ENCODE data around the gene FRMD8.
"Not testable (repeated sequence)": the region's sequence is repeated elsewhere in the genome, so short reads cannot be mapped to it uniquely, and the experiment has no call there.

The FRMD8 gene

DNA sequence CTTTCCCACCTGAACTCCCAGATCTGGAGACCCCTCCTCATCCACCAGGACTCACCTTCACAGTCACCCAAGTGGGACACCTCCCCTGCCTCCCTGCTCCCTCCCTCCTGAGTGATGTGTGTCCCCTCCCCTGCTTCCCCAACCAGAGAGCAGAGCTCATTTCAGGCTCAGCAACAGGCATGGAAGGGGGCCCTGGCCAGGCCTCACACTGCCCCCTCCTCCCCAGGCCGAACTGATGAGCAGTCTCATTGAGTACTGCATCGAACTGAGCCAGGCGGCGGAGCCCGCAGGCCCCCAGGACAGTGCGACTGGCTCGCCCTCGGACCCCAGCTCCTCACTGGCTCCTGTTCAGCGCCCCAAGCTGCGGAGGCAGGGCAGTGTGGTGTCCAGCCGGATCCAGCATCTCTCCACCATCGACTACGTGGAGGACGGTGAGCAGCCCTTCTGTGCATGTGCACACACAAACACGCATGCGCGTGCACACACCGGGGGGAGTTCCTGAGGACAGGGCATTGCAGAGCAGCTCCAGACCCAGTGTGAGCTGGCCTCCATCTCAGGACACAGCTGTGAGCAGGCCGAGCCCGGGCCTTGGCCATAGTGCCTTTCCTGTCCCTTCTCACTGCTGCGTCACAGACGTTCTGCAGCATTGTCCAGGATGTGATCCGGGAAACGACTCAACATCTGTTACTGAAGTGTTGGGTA, 18.4 kb downstream of the FRMD8 start:
- H3K4me3 ChIP-seq: no peak overlapping the region
- peak overlapping the region in 7 of 21 experiments; percentile 29 to 73 (median 58) for H3K27ac ChIP-seq

- H3K27ac ChIP-seq: peak overlapping the region in 2 of 21 experiments; percentile 21 to 27
- H3K4me3 ChIP-seq: no peak overlapping the region
These were observed 24.7 kb downstream of the FRMD8 start for GRCh38 chr11:65410936-65411680.

- H3K27ac ChIP-seq: peak overlapping the region in 2 of 21 experiments; percentile 21 to 64
- no peak overlapping the region for H3K4me3 ChIP-seq
These were observed 25.2 kb downstream of the FRMD8 start for GRCh38 chr11:65411681-65412070.

GRCh38 chr11:65412271-65413076, 26.0 kb downstream of the FRMD8 start:
- H3K4me3 ChIP-seq: no peak overlapping the region
- H3K27ac ChIP-seq: peak overlapping the region in 7 of 21 experiments; percentile 30 to 64 (median 49)

DNA sequence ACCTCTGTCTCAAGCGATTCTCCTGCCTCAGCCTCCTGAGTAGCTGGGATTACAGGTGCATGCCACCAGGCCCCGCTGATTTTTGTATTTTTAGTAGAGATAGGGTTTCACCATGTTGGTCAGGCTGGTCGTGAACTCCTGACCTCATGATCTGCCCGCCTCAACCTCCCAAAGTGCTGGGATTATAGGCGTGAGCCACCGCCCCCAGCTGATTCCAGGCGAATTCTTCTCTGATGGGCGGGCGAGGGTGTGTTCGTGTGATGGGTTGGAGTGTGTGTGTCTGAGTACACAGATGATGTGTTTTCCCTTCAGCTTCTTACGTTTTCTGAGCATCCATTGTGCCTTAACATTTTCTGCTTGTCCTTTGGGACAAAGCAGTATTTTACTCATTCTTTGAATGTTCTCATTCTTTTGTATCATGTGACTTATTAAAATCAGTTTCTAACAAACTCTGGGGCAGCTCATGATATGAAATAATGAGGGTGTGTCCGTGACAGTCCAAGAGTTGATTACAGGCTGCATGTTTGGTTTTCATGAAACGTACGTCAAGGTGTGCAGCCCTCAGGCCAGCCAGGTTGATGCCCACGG, 26.7 kb downstream of the FRMD8 start:
- not testable (repeated sequence) for H3K4me3 ChIP-seq
- peak overlapping the region in 6 of 21 experiments; percentile 40 to 63 (median 50) for H3K27ac ChIP-seq

DNA sequence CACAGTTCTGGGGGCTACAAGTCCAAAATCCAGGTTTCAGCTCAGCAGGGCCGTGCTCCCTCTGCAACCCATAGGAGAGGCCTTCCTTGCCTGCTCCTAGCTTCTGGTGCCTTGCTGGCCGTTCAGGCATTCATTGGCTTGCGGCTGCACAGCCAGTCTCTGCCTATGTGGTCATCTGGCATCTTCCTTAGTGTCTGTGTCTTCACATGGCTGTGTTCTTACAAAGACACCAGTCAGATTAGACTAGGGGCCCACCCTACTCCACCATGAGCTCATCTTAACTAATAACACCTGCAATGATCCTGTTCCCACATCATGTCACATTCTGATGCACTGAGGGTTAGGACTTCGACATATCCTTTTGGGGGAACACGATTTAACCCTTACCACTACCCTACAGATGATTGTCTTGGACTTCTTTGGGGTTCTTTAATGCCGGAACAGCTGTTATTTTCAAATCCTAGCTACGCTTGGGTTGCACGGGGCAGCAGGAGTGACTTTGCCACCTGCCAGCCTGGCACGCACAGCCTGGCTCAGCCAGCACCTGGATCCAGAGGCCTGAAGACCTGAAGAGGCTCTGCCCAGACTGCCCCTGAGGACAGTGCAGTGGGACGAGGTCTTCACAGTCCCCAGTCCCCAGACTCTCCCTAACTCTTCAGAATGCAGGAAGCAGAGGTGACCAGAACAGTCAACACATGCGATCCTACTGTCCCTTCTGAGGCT, 28.5 kb downstream of the FRMD8 start:
- H3K4me3 ChIP-seq: no peak overlapping the region
- peak overlapping the region in 3 of 21 experiments; percentile 33 to 100 (median 99) for H3K27ac ChIP-seq

DNA sequence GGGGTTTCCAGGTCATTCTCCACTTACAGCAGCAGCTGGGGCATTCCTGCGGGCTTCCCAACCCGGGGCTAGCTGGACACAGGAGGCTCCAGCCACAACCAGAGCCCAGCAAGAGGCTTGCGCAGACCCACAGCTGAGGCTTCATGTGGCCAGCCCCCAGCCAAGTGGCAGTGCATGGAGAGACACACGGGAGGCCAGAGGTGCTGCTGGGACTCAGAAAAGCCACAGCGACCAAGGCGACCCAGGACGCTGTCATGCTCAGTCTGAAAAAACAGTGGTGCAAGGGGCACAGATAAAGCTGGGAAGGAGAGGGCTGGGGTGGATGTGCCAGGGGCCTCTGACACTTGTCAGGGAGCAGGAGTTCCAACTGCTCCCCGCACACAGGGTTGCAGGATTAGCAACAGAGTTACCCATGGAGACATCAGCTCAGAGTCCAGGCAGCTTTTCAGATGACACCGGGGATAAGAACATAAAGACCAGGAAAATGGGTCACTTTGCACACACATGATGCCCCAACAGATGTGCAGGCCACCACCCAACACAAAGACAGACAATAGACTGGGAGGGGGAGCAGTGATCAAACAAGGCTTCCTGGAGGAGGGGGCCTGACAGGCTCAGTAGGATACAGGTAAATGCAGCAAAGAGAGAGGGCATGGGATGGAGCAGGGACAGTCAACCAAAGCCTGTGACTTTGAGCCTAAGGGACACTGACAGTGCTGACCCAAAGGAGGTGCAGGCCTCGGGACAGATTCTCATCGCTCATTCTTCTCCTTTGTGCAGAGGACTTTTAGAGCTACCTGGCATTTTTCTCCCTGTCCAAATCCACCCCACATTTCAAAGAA, 29.3 kb downstream of the FRMD8 start:
- Histone ChIP-seq H3K4me3 (peak overlapping the region; percentile 18 to 76 (median 29)), H3K27ac (peak overlapping the region in 19 of 21 experiments; percentile 27 to 100 (median 100))

DNA sequence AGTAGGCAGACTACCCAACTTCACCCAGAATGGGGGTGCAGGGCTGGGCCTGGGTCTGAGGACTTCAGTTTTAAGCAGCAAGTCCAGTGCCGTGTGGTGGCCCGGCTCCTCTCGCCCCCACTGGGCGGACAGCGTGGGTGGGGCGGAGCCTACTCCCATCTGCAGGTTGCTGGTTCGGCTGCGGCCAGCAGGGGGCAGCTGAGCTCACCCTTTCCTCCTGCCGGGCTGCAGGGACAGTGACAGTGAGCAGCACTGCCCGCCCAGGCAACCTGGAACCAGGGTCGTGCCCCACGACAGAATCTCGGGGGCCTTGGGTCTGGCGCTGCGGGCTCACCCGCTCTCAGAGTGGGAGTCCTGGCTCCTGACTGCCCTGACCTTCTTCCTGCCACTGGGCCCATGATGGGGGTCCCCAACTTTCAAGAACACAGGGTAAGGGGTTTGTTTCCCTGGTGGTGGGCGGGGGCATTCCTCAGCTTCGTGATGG, 29.9 kb downstream of the FRMD8 start:
- H3K4me3 ChIP-seq: peak overlapping the region; percentile 18 to 76 (median 29)
- peak overlapping the region in 20 of 21 experiments; percentile 99 to 100 (median 100) for H3K27ac ChIP-seq

DNA sequence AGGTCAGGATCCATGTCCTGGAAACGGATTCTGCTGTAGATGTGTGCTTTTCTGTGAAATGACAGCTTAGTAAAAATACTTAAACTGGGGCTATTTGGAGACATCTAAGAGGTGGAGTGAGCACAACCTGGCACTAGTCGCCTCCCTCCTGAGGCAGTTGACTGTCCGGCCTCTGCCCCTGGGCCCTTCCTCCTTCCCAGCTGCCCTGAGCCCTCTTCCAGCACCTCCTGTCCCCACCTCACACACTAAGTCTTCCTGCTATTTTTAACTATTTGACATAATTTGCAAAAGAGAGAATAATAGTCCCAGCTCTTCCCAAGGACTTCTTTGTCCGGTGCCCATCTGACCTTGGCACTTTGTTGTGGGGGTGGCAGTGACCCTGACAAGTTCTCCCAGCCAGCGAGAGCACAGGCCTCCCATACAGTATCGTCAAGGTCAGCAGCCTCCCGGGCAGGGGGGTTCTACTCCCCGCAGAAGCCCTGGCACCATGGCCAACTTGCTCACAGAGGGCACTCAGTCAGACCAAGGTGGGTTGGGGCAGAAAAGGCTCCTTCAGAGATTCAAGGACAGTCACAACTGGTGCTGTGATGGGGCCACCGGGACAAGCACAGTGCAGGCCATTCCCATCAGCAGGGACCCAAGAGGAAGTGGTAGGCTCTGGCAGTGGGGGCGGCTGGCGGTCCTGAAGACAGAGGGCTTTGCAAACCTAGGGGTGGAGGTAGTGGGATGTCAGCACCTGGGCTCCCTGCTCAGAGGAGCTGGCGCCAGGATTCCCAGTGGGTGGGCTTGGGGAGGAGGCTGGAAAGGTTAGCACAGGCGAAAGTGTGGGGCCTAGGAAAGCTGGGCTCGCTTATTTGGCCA, 30.6 kb downstream of the FRMD8 start:
- peak overlapping the region; percentile 20 to 76 (median 29) for H3K4me3 ChIP-seq
- H3K27ac ChIP-seq: peak overlapping the region in 20 of 21 experiments; percentile 99 to 100 (median 100)

- Histone ChIP-seq H3K27ac (peak overlapping the region; percentile 68 to 100 (median 100)), H3K4me3 (peak overlapping the region; percentile 20 to 76 (median 29))
These were observed 31.4 kb downstream of the FRMD8 start for GRCh38 chr11:65417702-65418430.

GRCh38 chr11:65418431-65418680, 31.9 kb downstream of the FRMD8 start:
- H3K4me3 ChIP-seq: peak overlapping the region; percentile 20 to 76 (median 29)
- peak overlapping the region; percentile 68 to 100 (median 100) for H3K27ac ChIP-seq

- H3K4me3 ChIP-seq: peak overlapping the region; percentile 22 to 78 (median 67)
- peak overlapping the region; percentile 97 to 100 (median 100) for H3K27ac ChIP-seq
These were observed 32.4 kb downstream of the FRMD8 start for GRCh38 chr11:65418681-65419459.

DNA sequence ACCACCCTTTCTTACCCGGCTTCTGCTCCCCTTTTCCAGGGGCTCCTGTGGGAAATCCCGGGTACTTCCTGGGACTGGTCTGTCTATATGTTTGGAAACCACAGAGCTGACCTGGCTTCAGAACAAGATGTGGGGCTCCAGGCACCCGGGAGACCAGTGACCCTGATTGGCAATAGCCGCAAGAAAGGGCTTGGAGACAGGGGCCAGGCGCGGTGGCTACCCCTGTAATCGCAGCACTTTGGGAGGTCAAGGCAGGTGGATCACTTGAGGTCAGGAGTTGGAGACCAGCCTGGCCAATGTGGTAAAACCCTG, 33.0 kb downstream of the FRMD8 start:
- peak overlapping the region; percentile 22 to 78 (median 67) for H3K4me3 ChIP-seq
- H3K27ac ChIP-seq: peak overlapping the region; percentile 97 to 100 (median 100)

DNA sequence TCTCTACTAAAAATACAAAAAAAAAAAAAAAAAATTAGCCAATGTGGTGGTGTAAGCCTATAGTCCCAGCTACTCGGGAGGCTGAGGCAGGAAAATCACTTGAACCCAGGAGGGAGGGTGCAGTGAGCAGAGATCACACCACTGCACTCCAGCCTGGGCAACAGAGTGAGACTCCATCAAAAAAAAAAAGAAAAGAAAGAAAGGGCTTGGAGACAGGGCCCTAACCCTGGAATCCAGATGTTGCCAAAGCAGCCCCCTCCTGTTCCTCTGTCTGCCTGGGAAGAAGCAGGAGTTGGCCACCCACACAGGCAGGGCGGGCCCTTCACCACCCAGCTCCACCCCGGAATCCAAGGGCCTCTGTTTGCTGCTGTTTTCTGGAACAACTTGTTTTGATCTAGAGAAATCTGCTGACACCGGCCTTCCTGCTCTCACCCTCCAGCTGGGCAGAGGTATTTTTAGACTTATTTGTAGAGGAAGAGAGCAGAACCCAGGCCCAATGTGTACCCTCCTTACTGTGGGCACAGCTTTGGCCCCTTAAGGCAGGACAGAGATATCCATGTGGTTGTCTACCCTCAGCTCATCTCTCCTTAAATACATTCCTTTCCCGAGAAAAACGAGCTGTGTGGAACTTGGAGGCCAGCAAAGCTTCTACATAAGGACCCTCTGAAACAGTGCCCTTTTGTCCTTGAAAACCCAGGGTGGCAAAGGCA, 33.5 kb downstream of the FRMD8 start:
- Histone ChIP-seq H3K27ac (peak overlapping the region; percentile 97 to 100 (median 100)), H3K4me3 (peak overlapping the region; percentile 22 to 78 (median 67))

- H3K4me3 ChIP-seq: peak overlapping the region; percentile 3 to 78 (median 67)
- peak overlapping the region; percentile 56 to 100 (median 100) for H3K27ac ChIP-seq
These were observed 34.1 kb downstream of the FRMD8 start for GRCh38 chr11:65420506-65420905.
